ENCODE data around the gene NCBP3. TPM values are rescaled to one million over a fixed set of nuclear protein-coding genes. Genes with fewer than 3 reads are reported as not detected.
A peak's percentile ranks its signal among the peaks of the same experiment; 100 is the strongest.

NCBP3 gene
- total RNA-seq, 4 donors from 2014 or later, result 24.8 to 41.6 (median 32.2) TPM

DNA sequence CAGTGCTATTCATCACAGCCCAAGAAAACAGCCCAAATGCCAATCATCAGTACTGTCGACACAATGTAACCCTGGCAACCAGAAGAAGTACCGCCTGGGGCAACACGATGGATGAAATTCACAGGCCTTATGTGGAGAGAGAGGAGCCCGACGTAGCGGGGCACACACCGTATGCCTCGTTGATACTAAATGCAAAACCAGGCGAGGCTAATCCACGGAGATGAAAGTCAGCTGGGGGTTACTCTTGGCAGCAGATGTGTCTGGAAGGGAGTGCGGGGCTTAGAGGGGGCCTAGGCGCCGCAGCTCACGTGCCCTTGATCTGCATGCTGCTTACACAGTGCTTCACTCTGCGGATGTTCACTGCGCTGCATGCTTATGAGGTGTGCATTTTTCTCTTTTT, 74.9 kb downstream of the NCBP3 start:
- DNase-seq, result no peak
- TF ChIP-seq POLR2A (IDR thresholded peaks at IDR 0.05), result no peak
- Histone ChIP-seq H3K4me3 (no peak overlapping the region), H3K27me3 (no peaks in the 10 kb centered on the region), H3K27ac (peak overlapping the region in 3 of 4 donors; percentile 37 to 70 (median 52)), H3K4me1 (peaks cover 0 to 7% (median 0%) of the 10 kb centered on the region in 4 donors), H3K9me3 (no peaks in the 10 kb centered on the region), H3K36me3 (no peaks in the 10 kb centered on the region)

DNA sequence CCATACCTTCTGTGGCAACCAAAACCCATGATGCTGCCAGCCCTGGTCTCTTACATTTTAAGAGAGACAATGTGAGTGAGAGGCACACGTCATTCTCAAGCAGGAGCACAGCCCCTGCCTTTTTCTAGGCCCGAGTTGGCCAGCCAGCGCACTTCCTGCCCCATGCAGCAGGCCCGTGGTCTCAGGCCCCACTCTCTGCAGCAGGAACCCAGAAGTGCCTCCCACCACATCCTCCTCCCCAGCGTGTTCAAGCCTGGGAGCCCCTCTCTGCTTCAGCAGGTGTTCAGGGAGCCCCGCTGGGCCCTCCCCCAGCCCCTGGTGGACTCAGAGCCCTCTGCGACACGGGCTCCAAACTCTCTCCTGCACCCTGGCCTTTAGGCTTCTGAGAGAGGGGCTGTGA, 75.6 kb downstream of the NCBP3 start:
- Histone ChIP-seq H3K4me3 (no peak overlapping the region), H3K4me1 (peaks cover 0 to 7% (median 2%) of the 10 kb centered on the region in 4 donors), H3K9me3 (no peaks in the 10 kb centered on the region), H3K27ac (peak overlapping the region; percentile 37 to 70 (median 46)), H3K27me3 (no peaks in the 10 kb centered on the region), H3K36me3 (no peaks in the 10 kb centered on the region)
- peak in 2 of 3 donors; percentile 83 to 87 for DNase-seq
- no peak for TF ChIP-seq POLR2A (IDR thresholded peaks at IDR 0.05)
- TF ChIP-seq, protein P1, sequence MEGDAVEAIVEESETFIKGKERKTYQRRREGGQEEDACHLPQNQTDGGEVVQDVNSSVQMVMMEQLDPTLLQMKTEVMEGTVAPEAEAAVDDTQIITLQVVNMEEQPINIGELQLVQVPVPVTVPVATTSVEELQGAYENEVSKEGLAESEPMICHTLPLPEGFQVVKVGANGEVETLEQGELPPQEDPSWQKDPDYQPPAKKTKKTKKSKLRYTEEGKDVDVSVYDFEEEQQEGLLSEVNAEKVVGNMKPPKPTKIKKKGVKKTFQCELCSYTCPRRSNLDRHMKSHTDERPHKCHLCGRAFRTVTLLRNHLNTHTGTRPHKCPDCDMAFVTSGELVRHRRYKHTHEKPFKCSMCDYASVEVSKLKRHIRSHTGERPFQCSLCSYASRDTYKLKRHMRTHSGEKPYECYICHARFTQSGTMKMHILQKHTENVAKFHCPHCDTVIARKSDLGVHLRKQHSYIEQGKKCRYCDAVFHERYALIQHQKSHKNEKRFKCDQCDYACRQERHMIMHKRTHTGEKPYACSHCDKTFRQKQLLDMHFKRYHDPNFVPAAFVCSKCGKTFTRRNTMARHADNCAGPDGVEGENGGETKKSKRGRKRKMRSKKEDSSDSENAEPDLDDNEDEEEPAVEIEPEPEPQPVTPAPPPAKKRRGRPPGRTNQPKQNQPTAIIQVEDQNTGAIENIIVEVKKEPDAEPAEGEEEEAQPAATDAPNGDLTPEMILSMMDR (IDR thresholded peaks at IDR 0.05), result no peak

DNA sequence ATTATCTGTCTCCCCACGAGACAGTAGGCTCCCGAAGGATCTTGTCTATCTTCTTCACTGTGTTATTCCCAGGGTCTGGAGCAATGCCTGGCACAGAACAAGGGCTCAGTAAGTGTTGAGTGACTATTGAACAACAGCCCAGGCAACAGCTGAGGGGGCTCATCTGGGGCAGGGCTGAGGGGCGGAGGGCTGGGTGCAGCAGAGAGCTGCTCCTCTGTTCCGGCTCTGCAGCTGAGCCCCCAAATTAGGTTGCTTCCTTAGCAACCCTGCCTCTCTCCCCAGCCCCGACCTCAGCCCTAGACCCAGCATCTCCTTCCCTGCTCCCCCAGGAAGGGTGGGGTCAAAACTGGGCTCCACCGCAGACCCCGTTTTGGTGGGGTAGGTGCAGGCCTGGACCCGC, 77.3 kb downstream of the NCBP3 start:
- Histone ChIP-seq H3K36me3 (no peaks in the 10 kb centered on the region), H3K4me1 (peaks cover 0 to 7% (median 2%) of the 10 kb centered on the region in 4 donors), H3K9me3 (no peaks in the 10 kb centered on the region), H3K27me3 (no peaks in the 10 kb centered on the region), H3K27ac (peak overlapping the region in 2 of 4 donors; percentile 8 to 70), H3K4me3 (no peak overlapping the region)
- TF ChIP-seq, protein P1 (IDR thresholded peaks at IDR 0.05), result no peak
- no peak for TF ChIP-seq POLR2A (IDR thresholded peaks at IDR 0.05)
- DNase-seq, result no peak

DNA sequence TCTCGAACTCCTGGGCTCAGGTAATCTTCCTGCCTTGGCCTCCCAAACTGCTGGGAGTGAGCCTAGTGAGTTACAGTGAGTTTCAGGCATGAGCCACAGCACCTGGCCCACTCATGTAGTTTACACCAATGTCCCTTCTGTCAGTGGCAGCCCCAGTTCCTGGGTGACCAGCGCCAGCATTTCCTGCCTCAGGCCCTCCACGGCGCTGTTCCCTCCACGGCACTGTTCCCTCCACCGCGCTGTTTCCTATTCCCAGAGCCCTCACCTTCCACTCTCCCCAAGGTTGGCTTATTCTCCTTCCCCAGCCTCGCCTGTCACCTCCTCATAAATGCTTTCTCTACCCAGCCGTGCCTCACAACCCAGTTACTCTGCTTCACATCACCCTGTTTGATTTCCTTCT, 77.7 kb downstream of the NCBP3 start:
- no peaks in the 10 kb centered on the region for H3K9me3 ChIP-seq
- H3K4me1 ChIP-seq, result peaks cover 0 to 7% (median 2%) of the 10 kb centered on the region in 4 donors
- no peaks in the 10 kb centered on the region for H3K36me3 ChIP-seq
- H3K4me3 ChIP-seq, result no peak overlapping the region
- H3K27me3 ChIP-seq, result no peaks in the 10 kb centered on the region
- peak overlapping the region in 1 of 4 donors; percentile 8 for H3K27ac ChIP-seq
- TF ChIP-seq POLR2A (IDR thresholded peaks at IDR 0.05), result no peak
- TF ChIP-seq, protein P1 (IDR thresholded peaks at IDR 0.05), result no peak
- DNase-seq, result no peak

DNA sequence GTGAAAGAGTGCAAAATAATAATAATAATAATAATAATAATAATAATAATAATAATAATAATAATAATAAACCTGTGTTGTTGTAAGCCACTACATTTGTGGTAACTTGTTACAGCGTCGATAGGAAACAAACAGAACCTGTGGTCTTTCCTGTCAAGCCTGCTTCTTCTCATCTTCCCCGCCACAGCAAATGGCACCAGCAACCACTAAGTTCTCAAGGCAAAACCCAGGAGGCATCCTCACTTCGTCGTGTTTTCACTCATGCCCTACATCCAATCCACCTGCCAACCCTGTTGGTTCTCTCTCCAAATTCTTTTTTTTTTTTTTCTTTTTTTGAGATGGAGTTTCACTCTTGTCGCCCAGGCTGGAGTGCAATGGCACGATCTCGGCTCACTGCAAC, 79.3 kb downstream of the NCBP3 start:
- H3K36me3 ChIP-seq, result no peaks in the 10 kb centered on the region
- TF ChIP-seq, protein P1 (IDR thresholded peaks at IDR 0.05), result no peak
- TF ChIP-seq POLR2A (IDR thresholded peaks at IDR 0.05), result no peak
- no peaks in the 10 kb centered on the region for H3K27me3 ChIP-seq
- peaks cover 0 to 7% (median 2%) of the 10 kb centered on the region in 4 donors for H3K4me1 ChIP-seq
- peak overlapping the region in 1 of 4 donors; percentile 67 for H3K27ac ChIP-seq
- no peak overlapping the region for H3K4me3 ChIP-seq
- H3K9me3 ChIP-seq, result no peaks in the 10 kb centered on the region
- no peak for DNase-seq

DNA sequence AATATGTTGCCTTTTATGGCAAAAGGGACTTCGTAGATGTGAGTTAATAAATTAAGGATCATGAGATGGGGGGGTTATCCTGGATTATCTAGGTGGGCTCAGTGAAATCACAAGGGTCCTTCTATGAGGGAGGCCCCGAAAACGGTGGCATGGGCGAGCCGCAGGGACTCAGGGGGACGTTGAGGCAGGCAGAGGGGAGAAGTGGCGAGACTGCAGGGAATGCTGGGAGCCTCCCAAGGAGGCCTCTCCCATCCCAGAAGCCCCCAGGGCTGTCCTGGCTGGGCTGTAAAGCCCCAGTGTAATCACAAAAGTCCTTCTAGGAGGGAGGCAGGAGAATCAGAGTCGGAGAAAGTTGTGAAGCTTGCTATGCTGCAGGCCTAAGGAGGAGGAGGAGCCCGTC, 80.1 kb downstream of the NCBP3 start:
- Histone ChIP-seq H3K36me3 (no peaks in the 10 kb centered on the region), H3K9me3 (no peaks in the 10 kb centered on the region), H3K4me1 (peaks cover 0 to 7% (median 2%) of the 10 kb centered on the region in 4 donors), H3K27ac (peak overlapping the region; percentile 47 to 67 (median 62)), H3K4me3 (no peak overlapping the region), H3K27me3 (no peaks in the 10 kb centered on the region)
- no peak for TF ChIP-seq POLR2A (IDR thresholded peaks at IDR 0.05)
- TF ChIP-seq, protein P1 (IDR thresholded peaks at IDR 0.05), result no peak
- no peak for DNase-seq

Measured in Peyer's patch (tissue), 4 donors.